ENCODE measurements around the gene SEMA6B.

The SEMA6B gene

GRCh38 chr19:4508698-4509097, 50.8 kb downstream of the SEMA6B start:
- no peak for DNase-seq (ENCODE audit: low read depth in 3 of 3)

DNA sequence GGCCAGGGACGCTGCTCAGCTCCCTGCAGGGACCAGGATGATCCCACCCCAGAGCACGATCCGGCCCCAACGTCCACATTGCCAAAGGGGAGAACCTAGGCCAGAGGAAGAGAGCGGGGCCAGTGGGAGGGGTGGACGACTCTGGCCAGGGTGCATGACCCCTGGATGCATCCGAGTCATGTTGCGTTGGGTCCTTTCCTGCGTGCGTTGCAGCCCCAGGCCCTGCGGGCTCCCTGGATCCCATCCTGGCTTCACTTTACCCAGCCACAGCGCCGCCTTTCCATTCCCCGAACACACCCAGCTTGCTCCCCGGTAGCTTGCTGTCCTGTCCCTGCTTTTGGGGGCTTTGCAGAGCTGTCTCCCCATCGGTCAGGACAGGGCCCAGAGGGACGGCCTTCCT, 51.7 kb downstream of the SEMA6B start:
- no peak for DNase-seq (ENCODE audit: low read depth in 3 of 3)

- no peak for DNase-seq (ENCODE audit: low read depth in 3 of 3)
These were observed 52.4 kb downstream of the SEMA6B start for GRCh38 chr19:4507150-4507452.

DNA sequence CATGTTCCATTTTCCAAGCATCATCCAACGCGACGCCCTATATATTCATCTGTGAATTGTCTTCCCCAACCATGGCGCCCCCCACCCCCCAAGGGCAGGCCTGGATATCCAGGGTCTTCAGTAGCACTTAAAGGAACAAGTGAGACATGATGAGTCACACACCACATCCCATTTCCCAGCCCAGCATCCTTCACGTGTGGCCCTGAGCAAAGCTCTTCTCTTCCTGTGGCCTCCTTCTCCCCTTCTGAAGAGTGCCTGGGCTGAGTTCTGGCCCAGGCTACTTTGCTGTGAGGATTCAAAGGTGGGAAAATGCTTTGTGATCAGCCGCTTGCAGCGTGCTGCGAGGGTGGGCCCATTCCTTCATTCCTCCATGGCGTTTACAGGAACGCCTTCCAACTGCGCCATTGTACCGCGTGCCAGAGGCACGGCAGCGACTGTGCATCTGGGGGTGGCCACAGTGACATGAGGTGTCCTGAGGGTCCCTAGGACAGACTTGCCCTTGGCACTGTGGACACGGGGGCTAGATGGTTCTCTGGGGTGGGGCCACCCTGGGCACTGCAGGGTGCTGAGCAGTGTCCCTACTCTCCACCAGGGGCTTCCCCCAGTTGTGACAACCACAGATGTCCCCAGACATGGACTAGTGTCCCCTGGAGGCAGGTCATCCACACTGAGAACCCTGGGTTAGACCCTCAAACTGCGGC, 52.9 kb downstream of the SEMA6B start:
- DNase-seq (ENCODE audit: low read depth in 3 of 3), result no peak

GRCh38 chr19:4505570-4506448, 53.7 kb downstream of the SEMA6B start:
- DNase-seq (ENCODE audit: low read depth in 3 of 3), result no peak

DNA sequence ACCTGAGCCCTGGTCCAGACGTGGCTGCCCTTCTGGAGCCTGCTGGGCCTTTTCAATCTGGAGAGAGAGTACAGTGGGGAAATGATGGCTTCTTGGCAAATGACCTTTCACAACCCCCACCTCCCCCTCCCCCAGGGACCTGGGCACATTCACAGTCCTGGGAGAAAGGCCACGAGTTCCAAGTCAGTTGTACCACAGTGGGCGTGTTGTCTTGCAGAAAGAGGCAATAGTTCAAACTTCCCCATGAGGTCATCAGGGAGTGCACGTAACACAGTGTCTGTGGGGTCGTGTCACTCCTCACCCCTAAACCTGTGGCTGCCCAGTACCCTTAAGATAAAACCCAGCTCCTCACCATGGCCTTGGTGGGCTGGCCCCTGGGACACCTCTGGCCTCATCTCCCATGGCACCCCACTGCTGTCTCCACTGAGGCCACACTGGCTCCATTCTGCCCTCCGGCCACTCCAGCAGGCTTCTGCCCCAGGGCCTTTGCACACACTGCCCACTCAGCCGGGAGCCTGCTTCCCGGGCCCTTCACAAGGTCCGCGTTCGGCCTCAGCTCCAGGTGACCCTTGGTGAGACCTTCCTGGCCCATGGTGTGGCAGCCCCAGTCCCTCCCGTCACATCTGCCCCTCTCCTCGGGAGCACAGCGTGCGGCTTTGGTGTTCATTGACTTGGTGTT, 54.5 kb downstream of the SEMA6B start:
- no peak for DNase-seq (ENCODE audit: low read depth in 3 of 3)

DNA sequence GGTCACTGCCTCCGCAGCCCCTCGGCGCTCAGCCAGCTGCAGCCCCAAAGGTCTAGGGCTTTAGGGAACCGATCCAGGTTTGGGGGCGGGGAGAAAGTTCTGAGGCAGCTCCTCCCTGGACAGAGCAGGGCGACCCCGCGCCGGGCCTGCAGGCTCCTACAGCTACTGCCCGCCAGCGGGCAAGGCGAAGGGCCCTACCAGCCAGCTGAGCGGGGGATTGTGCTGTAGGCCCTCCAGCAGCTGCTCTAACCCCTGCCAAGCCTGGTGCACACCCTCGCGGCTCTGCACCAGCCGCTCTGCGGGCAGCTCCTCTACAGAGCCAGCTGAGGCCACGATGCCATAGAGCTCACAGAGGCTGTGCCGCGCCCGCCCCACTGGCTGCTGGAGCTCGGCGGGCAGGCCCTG, 55.2 kb downstream of the SEMA6B start:
- DNase-seq (ENCODE audit: low read depth in 3 of 3), result no peak

- no peak for DNase-seq (ENCODE audit: low read depth in 3 of 3)
These were observed 55.7 kb downstream of the SEMA6B start for GRCh38 chr19:4503825-4504170.

- DNase-seq (ENCODE audit: low read depth in 3 of 3), result no peak
These were observed 56.2 kb downstream of the SEMA6B start for GRCh38 chr19:4503132-4503824.

DNA sequence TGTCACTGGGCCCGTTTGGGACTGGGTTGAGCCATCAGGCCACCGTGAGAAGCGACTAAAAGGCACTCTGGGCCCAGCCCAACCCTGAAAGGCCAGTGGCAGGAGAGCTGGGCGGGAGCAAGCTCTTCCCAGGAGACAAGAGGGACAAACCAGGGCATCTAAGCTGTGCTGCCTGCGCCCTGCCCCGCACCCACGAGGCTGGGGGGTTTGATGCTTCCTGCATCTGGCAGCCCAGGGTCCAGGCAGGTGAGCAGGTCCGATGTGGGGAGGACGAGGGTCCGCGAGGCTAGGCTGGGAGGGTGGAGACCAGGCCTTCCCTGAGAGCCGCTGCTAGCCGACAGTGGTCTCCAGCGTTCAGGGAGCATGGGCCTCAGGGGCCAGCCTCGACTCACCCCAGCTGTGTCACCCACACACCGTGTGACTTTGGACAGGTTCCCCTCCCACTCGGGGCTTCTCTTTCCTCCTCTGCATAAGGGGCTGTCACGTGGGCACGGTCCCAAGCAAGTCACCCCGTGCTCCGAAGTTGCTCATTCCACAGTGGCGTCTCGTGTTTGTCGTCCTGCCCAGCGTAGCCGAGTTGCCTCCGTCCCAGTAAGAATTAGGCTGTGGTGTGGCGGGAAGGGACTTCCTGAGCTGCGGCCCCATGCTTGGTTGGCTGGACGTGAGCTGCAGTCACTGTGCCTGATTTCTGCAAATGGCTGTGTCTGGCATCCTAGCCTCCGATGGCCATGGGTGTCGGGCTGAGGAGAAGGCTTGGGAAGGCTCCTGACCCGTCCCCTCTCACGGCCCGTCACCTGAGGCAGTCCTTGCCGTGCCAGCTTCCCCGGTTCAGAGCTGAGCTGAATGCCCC, 57.0 kb downstream of the SEMA6B start:
- no peak for DNase-seq (ENCODE audit: low read depth in 3 of 3)

- no peak for DNase-seq (ENCODE audit: low read depth in 3 of 3)
These were observed 57.8 kb downstream of the SEMA6B start for GRCh38 chr19:4501691-4502090.

- no peak for DNase-seq (ENCODE audit: low read depth in 3 of 3)
These were observed 58.5 kb downstream of the SEMA6B start for GRCh38 chr19:4500841-4501591.

DNA sequence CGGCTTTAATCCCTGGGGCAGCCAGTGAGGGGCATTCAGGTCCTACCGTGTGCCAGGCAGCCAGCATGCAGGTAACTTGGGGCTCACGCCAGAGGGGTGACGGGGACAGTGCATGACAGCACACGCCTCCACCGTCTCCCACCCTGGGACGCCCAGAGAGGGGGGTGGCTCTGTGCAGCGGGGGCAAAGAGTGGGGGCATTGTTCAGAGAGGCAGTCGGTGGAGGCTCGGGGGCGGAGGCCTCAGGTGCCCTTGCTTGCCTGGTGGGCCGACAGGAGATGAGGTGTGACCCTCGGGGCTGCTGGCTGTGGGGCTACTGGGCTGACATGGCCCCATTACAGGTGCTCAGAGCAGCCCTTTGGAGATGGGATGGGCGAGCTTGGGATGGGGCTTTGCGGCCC, 59.6 kb downstream of the SEMA6B start:
- DNase-seq (ENCODE audit: low read depth in 3 of 3), result no peak

DNA sequence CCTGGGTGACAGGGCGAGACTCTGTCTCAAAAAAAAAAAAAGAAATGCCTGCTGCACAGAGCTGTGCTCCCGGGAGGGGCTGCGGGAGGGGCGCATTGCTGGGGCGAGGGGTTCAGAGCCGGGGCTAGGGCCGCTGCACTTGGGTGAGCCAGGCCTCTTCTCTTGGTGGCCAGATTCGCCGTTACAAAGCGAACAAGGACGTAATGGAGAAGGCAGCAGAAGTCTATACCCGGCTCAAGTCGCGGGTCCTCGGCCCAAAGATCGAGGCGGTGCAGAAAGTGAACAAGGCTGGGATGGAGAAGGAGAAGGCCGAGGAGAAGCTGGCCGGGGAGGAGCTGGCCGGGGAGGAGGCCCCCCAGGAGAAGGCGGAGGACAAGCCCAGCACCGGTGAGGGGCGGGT, 60.2 kb downstream of the SEMA6B start:
- DNase-seq (ENCODE audit: low read depth in 3 of 3), result no peak

GRCh38 chr19:4498694-4499093, 60.8 kb downstream of the SEMA6B start:
- no peak for DNase-seq (ENCODE audit: low read depth in 3 of 3)

DNA sequence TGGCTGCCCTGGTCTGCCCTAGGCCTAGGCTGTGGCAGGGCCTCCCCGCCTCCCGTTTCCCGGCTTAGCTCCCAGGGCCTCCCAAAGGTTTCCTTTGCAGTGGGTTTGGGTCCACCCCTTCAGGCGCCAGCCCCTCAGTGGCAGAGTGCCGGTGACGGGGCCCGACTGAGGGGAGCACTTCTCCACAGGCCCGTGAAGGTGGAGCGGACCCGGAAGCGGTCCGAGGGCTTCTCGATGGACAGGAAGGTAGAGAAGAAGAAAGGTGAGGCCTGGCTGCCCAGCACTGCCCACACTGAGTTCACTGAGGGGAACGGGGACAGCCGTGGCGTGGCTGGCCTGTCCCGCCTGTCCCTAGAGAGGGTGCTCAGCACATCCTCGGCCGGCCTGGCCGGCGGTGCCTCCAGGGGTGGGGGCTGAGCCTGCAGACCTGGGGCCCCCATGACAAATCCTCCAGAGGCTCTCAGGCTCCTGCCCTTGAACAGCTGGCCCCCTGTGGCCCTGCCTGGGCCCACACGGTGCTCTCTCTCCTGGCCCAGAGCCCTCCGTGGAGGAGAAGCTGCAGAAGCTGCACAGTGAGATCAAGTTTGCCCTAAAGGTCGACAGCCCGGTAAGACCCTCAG, 61.6 kb downstream of the SEMA6B start:
- DNase-seq (ENCODE audit: low read depth in 3 of 3), result no peak

DNA sequence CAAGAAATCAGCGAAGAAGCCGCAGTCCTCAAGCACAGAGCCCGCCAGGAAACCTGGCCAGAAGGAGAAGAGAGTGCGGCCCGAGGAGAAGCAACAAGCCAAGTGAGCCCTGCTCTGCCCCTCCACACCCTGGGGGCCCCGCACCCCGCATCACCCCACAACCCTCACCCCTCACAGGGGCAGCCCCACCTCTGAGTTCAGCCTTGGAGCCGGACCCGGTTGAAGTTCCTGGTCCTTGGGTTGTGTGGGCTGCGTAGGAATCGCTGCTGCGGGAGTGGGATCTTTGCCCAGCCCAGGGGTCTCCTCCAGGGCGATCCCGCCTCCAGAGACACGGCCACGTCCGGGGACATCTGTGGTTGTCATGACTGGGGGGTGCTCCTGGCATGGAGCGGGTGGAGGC, 63.2 kb downstream of the SEMA6B start:
- no peak for DNase-seq (ENCODE audit: low read depth in 3 of 3)

DNA sequence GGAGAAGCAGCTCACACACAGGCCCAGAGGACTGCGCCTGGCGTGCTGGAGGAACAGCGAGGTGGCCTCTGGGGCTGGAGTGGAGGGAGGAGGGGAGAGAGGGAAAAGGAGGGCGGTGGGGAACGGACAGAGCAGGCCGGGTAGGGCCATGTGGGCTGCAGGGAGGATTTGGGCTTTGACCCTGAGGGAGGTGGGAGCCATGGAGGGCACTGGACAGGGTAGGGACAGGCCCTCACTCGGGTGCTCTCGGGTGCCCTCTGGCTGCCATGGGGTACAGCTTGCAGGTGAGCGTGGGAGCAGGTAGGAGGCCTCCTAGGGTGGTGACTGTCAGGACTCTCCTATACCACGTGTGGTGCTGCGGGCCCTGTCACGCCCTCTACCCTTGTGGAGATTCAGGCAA, 64.0 kb downstream of the SEMA6B start:
- no peak for DNase-seq (ENCODE audit: low read depth in 3 of 3)

DNA sequence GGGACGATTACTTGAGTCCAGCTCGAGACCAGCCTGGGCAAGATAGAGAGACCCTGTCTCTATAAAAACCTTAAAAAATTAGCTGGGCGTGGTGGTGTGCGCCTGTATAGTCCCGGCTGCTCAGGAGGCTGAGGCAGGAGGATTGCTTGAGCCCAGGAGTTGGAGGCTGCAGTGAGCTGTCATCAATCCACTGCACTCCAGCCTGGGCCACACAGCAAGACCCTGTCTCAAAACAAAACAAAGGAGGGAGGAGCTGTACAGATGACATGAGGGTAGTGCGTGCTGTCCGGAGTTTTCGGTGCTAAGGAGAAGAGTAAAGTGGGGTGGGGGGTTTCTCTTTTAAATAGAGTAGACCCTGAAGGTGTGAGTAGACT, 64.8 kb downstream of the SEMA6B start:
- no peak for DNase-seq (ENCODE audit: low read depth in 3 of 3)

- no peak for DNase-seq (ENCODE audit: low read depth in 3 of 3)
These were observed 65.4 kb downstream of the SEMA6B start for GRCh38 chr19:4493929-4494690.
